GM12878 (cell line): ENCODE measurements around the gene UBE2J2. TPM values are rescaled to one million over a fixed set of nuclear protein-coding genes. Genes with fewer than 3 reads are reported as not detected.

Experiments used
- BHLHE40 ChIP-seq, 2 experiments: fragments of 450-650 bp in 1 of 2; IDR thresholded peaks; 2 replicates each; pipeline ENCODE4 v1.6.1; 2011 to 2017; ENCODE audit warnings: low read depth in 2 of 2, borderline replicate concordance in 1 of 2, improper control_type of control experiment in 1 of 2, low read length in 1 of 2, mild to moderate bottlenecking in 1 of 2
- CREB1 ChIP-seq: IDR thresholded peaks from 2 replicates; pipeline ENCODE4 v1.6.1; 2012; ENCODE audit warnings: low read depth, mild to moderate bottlenecking, inconsistent platforms
- HDAC6 ChIP-seq: fragments of 200-600 bp; sonication (generic); IDR thresholded peaks from one replicate; pipeline ENCODE4 v1.8.0; 2017; ENCODE audit warnings: antibody characterized with exemption; ENCODE audit not compliant: unreplicated experiment
- PML ChIP-seq: IDR thresholded peaks from 2 replicates; pipeline ENCODE4 v1.6.1; 2012; ENCODE audit warnings: low read length, inconsistent platforms
- POLR2AphosphoS5 ChIP-seq: IDR thresholded peaks from 2 replicates; pipeline ENCODE4 v1.6.1; 2011; ENCODE audit warnings: mild to moderate bottlenecking, low read length, inconsistent platforms
- SP1 ChIP-seq: IDR thresholded peaks from one replicate; pipeline ENCODE4 v1.6.1; 2011; ENCODE audit warnings: low read depth, low read length
- TARDBP ChIP-seq: IDR thresholded peaks from 2 replicates; pipeline ENCODE4 v1.6.1; 2016; ENCODE audit warnings: borderline replicate concordance
- ZNF274 ChIP-seq: IDR thresholded peaks from one replicate; pipeline ENCODE4 v1.8.0; 2011; ENCODE audit not compliant: insufficient read length, insufficient read depth
- polyA plus RNA-seq, 11 experiments: library from polyadenylated mRNA; depleted of rRNA in 4 of 11; unstranded in 6 of 11; stranded (reverse) in 5 of 11; fragments of >200 nt; fragmentation: Nextera tagmentation in 4 of 11; fragmentation: Illumina TruSeq in 1 of 11; extraction: Ambion mirVana in 4 of 11; extraction: Trizol in 1 of 11; gene quantifications; 1 replicate in 1 of 11; 2 replicates in 10 of 11; pipeline versions ENCODE4 v1.2.1 to v1.2.3, GENCODE V29; 2011 to 2016; ENCODE audit warnings: inconsistent platforms in 2 of 11, missing spikeins in 2 of 11, low read depth in 1 of 11
- total RNA-seq, 4 experiments: library from RNA; depleted of rRNA in 3 of 4; stranded (reverse); fragments of >200 nt in 3 of 4; fragmentation: Illumina TruSeq in 1 of 4; extraction: Trizol in 1 of 4; gene quantifications; 2 replicates each; pipeline versions ENCODE4 v1.2.1 to v1.2.3, GENCODE V29; 2013 to 2021
- TF ChIP-seq, protein P1 (sequence below): fragments of 450-650 bp; formaldehyde crosslinking; IDR thresholded peaks from 2 replicates; pipeline ENCODE4 v1.4.0; 2020; ENCODE audit warnings: mild to moderate bottlenecking, moderate library complexity
- TF ChIP-seq, protein P2 (sequence below): IDR thresholded peaks from 2 replicates; pipeline ENCODE4 v1.6.1; 2012; ENCODE audit warnings: mild to moderate bottlenecking, low read depth, low read length
- TF ChIP-seq, protein P3 (sequence below): IDR thresholded peaks from 2 replicates; pipeline ENCODE4 v1.6.1; 2011; ENCODE audit warnings: borderline replicate concordance, low read depth, mild to moderate bottlenecking, moderate library complexity, mixed read lengths, low read length; ENCODE audit not compliant: insufficient read depth; ENCODE audit errors: extremely low read length
- TF ChIP-seq, protein P4 (sequence below): fragments of 450-650 bp; formaldehyde crosslinking; IDR thresholded peaks from 2 replicates; pipeline ENCODE4 v1.4.0; 2022; ENCODE audit warnings: mild to moderate bottlenecking, moderate library complexity

Gene UBE2J2
- total and polyA plus RNA-seq, 10 of the 15 experiments (the other 5 are each of a cell fraction or from before 2014, with no cell fraction given), result 0.72 to 70.5 (median 49.2) TPM

DNA sequence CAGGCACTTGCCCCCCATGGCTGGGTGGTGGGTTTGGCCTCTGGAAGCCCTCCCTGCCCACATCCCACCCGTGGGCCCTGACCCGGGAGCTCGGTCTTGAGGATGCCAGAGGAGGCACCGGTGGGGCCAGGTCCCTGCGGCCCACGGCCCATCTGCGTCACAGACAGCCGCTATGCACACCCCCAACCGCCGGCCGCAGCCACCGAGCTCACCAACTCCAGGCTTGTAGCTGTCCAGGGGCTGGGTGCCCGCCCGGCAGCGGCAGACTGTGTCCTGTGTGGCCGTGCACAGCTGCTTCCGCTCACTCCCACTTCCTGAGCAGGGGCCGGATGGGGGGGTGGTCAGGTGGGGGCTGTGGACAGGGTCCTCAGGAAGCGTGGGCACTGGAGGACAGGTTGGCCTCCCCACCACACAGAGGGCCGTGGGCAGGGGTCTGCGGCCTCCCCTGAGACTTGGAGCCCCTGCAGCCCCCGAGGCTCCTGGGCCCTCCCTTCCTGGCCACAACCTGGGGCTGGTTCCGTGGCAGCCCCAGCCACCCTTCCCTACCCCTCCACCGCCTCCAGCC, 60.8 kb downstream of the UBE2J2 start (continued):
- peak; percentile 20 for TF ChIP-seq SP1
- no peak for TF ChIP-seq ZNF274
- peak; percentile 52 to 73; a peak in 3 of 4 replicates for TF ChIP-seq BHLHE40 (IDR thresholded peaks at IDR 0.05; ENCODE audit: borderline replicate concordance in 1 of 2, low read depth in 2 of 2, low read length in 1 of 2)
- TF ChIP-seq, protein P1, sequence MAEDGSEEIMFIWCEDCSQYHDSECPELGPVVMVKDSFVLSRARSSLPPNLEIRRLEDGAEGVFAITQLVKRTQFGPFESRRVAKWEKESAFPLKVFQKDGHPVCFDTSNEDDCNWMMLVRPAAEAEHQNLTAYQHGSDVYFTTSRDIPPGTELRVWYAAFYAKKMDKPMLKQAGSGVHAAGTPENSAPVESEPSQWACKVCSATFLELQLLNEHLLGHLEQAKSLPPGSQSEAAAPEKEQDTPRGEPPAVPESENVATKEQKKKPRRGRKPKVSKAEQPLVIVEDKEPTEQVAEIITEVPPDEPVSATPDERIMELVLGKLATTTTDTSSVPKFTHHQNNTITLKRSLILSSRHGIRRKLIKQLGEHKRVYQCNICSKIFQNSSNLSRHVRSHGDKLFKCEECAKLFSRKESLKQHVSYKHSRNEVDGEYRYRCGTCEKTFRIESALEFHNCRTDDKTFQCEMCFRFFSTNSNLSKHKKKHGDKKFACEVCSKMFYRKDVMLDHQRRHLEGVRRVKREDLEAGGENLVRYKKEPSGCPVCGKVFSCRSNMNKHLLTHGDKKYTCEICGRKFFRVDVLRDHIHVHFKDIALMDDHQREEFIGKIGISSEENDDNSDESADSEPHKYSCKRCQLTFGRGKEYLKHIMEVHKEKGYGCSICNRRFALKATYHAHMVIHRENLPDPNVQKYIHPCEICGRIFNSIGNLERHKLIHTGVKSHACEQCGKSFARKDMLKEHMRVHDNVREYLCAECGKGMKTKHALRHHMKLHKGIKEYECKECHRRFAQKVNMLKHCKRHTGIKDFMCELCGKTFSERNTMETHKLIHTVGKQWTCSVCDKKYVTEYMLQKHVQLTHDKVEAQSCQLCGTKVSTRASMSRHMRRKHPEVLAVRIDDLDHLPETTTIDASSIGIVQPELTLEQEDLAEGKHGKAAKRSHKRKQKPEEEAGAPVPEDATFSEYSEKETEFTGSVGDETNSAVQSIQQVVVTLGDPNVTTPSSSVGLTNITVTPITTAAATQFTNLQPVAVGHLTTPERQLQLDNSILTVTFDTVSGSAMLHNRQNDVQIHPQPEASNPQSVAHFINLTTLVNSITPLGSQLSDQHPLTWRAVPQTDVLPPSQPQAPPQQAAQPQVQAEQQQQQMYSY, result no peak
- TF ChIP-seq, protein P2, sequence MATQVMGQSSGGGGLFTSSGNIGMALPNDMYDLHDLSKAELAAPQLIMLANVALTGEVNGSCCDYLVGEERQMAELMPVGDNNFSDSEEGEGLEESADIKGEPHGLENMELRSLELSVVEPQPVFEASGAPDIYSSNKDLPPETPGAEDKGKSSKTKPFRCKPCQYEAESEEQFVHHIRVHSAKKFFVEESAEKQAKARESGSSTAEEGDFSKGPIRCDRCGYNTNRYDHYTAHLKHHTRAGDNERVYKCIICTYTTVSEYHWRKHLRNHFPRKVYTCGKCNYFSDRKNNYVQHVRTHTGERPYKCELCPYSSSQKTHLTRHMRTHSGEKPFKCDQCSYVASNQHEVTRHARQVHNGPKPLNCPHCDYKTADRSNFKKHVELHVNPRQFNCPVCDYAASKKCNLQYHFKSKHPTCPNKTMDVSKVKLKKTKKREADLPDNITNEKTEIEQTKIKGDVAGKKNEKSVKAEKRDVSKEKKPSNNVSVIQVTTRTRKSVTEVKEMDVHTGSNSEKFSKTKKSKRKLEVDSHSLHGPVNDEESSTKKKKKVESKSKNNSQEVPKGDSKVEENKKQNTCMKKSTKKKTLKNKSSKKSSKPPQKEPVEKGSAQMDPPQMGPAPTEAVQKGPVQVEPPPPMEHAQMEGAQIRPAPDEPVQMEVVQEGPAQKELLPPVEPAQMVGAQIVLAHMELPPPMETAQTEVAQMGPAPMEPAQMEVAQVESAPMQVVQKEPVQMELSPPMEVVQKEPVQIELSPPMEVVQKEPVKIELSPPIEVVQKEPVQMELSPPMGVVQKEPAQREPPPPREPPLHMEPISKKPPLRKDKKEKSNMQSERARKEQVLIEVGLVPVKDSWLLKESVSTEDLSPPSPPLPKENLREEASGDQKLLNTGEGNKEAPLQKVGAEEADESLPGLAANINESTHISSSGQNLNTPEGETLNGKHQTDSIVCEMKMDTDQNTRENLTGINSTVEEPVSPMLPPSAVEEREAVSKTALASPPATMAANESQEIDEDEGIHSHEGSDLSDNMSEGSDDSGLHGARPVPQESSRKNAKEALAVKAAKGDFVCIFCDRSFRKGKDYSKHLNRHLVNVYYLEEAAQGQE, result peak; percentile 46; the same call in 1 of the 2 replicates
- TF ChIP-seq PML, result no peak
- TF ChIP-seq, protein P3, sequence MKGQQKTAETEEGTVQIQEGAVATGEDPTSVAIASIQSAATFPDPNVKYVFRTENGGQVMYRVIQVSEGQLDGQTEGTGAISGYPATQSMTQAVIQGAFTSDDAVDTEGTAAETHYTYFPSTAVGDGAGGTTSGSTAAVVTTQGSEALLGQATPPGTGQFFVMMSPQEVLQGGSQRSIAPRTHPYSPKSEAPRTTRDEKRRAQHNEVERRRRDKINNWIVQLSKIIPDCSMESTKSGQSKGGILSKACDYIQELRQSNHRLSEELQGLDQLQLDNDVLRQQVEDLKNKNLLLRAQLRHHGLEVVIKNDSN, result no peak
- no peak for TF ChIP-seq HDAC6
- no peak for TF ChIP-seq CREB1
- TF ChIP-seq POLR2AphosphoS5, result no peak
- TF ChIP-seq, protein P4, sequence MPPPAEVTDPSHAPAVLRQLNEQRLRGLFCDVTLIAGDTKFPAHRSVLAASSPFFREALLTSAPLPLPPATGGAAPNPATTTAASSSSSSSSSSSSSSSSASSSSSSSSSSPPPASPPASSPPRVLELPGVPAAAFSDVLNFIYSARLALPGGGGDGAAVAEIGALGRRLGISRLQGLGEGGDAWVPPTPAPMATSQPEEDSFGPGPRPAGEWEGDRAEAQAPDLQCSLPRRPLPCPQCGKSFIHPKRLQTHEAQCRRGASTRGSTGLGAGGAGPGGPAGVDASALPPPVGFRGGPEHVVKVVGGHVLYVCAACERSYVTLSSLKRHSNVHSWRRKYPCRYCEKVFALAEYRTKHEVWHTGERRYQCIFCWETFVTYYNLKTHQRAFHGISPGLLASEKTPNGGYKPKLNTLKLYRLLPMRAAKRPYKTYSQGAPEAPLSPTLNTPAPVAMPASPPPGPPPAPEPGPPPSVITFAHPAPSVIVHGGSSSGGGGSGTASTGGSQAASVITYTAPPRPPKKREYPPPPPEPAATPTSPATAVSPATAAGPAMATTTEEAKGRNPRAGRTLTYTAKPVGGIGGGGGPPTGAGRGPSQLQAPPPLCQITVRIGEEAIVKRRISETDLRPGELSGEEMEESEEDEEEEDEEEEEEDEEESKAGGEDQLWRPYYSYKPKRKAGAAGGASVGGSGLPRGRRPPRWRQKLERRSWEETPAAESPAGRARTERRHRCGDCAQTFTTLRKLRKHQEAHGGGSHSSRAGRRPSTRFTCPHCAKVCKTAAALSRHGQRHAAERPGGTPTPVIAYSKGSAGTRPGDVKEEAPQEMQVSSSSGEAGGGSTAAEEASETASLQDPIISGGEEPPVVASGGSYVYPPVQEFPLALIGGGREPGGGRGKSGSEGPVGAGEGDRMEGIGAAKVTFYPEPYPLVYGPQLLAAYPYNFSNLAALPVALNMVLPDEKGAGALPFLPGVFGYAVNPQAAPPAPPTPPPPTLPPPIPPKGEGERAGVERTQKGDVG (CRISPR knock-in tag), result no peak
- no peak for TF ChIP-seq TARDBP
